ENCODE measurements around the gene BCL11A.

BCL11A gene

DNA sequence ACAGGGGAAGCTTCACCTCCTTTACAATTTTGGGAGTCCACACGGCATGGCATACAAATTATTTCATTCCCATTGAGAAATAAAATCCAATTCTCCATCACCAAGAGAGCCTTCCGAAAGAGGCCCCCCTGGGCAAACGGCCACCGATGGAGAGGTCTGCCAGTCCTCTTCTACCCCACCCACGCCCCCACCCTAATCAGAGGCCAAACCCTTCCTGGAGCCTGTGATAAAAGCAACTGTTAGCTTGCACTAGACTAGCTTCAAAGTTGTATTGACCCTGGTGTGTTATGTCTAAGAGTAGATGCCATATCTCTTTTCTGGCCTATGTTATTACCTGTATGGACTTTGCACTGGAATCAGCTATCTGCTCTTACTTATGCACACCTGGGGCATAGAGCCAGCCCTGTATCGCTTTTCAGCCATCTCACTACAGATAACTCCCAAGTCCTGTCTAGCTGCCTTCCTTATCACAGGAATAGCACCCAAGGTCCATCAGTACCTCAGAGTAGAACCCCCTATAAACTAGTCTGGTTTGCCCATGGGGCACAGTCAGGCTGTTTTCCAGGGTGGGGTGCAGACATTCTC, 58.3 kb downstream of the BCL11A start:
- H3K4me3 ChIP-seq (ENCODE audit: low read depth, low read length): no peak overlapping the region
- TF ChIP-seq, protein P1, sequence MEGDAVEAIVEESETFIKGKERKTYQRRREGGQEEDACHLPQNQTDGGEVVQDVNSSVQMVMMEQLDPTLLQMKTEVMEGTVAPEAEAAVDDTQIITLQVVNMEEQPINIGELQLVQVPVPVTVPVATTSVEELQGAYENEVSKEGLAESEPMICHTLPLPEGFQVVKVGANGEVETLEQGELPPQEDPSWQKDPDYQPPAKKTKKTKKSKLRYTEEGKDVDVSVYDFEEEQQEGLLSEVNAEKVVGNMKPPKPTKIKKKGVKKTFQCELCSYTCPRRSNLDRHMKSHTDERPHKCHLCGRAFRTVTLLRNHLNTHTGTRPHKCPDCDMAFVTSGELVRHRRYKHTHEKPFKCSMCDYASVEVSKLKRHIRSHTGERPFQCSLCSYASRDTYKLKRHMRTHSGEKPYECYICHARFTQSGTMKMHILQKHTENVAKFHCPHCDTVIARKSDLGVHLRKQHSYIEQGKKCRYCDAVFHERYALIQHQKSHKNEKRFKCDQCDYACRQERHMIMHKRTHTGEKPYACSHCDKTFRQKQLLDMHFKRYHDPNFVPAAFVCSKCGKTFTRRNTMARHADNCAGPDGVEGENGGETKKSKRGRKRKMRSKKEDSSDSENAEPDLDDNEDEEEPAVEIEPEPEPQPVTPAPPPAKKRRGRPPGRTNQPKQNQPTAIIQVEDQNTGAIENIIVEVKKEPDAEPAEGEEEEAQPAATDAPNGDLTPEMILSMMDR (IDR thresholded peaks at IDR 0.05; ENCODE audit: borderline replicate concordance, insufficient read depth, low read depth, low read length): no peak

DNA sequence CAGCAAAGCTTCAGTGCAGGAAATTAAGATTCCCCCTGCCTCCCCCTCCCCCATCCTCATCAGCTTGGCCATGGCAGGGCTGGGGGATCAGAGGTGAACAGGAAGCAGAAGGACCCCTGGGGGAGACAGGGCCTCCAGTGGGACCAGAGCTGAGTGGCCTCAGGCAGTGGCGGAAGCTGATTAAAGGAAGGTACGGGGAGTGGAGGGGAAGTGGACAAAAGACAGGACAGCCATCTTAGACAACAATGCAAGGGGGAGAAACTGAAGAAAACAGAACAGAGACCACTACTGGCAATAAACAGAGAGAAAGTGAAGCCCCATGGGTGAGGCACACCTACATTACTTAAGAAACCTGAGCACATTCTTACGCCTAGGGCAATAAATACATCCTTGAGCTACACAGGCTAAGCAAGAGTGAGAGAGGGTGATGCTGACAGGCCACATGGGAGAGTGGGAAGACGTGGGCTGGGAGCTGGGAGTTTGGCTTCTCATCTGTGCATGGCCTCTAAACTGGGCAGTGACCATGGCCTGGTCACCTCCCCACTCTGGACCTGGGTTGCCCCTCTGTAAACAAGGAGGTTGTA, 59.6 kb downstream of the BCL11A start:
- no peak overlapping the region for H3K4me3 ChIP-seq (ENCODE audit: low read depth, low read length)
- TF ChIP-seq, protein P1 (IDR thresholded peaks at IDR 0.05; ENCODE audit: borderline replicate concordance, insufficient read depth, low read depth, low read length): no peak

DNA sequence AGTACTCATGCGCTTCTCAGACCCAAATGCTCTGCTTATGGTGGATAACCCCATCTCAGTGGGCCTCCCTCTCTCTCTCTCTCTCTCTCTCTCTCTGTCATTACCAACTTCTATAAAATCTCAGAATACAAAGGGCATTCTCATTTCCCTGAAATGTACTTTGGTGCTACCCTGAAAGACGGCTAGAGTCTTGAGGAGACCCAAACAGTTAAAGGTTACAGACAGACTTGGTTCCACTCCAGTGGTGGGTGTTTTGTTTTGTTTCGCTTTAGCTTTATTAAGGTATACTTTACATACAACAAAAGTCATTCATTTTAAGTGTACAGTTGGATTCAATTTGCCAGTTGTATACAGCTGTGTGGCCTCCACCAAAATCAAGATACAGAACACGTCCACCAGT, 60.9 kb downstream of the BCL11A start:
- H3K4me3 ChIP-seq (ENCODE audit: low read depth, low read length): no peak overlapping the region
- TF ChIP-seq, protein P1 (IDR thresholded peaks at IDR 0.05; ENCODE audit: borderline replicate concordance, insufficient read depth, low read depth, low read length): no peak

DNA sequence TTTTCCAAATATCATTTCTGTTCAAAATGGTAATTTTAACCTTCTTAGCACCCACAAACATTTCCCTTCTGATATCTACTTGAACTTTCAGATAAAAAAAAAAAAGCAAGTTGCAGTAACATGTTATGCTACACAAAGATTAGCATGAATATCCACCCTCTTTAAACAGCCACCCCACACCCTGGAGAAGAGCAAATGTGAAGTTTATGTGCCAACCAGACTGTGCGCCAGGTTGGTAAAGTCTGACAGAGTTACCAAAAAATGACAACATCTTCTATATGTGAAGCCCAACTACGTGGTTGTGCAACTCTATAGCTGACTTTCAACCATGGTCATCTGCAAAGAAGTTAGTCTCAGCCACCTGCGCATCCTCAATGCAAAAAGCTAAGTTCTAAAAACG, 62.6 kb downstream of the BCL11A start:
- TF ChIP-seq, protein P1 (IDR thresholded peaks at IDR 0.05; ENCODE audit: borderline replicate concordance, insufficient read depth, low read depth, low read length): no peak

DNA sequence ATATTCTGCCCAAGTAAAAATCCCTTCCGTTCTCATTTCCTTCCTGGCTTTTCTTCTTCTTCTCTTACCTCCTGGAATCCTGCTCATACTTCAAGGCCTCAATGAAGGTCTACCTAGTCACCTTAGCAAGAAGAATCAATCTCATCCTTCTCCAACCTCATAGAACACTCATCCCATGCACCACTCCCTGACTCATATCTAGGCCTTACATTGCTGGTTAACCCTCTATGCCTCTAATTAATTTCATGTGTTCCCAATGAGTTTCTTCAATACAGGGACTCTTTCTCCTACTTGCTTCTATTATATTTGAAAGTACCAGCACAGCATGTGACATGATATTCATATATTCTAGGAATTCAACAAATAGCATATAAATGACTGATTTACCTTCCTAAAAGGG, 63.0 kb downstream of the BCL11A start:
- no peak overlapping the region for H3K4me3 ChIP-seq (ENCODE audit: low read depth, low read length)
- TF ChIP-seq, protein P1 (IDR thresholded peaks at IDR 0.05; ENCODE audit: borderline replicate concordance, insufficient read depth, low read depth, low read length): no peak

More for the DNA sequence above, 62.6 kb downstream of the BCL11A start:
- no peak overlapping the region for H3K4me3 ChIP-seq (ENCODE audit: low read depth, low read length)

DNA sequence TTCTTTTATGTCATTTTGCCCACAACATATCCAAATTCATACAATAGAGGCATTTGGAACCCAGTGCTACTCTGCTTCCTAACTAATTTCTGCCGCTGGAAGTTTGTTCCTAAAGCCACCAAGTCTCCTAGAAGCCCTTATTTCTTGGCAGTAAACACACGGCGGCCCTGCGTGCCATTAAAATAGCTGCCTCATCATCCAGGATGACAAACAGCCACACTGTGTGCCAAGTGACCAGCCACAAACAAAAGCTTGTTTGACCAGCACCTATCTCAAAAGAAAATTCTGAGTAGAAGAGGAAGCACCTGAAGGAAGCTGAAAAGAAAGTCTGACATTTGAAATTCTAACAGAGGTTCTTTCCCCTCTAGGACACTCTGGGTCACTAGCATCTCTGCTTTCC, 64.2 kb downstream of the BCL11A start:
- TF ChIP-seq, protein P1 (IDR thresholded peaks at IDR 0.05; ENCODE audit: borderline replicate concordance, insufficient read depth, low read depth, low read length): no peak
- H3K4me3 ChIP-seq (ENCODE audit: low read depth, low read length): no peak overlapping the region

DNA sequence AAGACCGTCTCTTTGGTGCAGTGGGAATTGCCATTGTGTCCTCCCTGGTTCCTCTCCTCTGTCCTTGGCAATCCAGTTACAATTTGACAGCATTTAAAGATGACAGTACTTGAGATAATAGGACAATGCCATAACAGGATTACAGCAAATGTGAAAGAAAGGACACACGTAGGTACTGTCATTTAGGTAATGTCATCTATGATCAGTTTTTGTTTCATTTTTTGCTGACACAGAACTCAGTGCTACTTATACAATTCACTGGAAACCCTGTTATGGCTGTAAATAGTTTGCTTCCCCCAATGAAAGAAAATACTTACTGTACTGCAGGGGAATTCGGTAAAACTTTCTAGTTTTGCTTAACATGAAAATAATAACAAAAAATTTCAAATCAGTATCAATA, 65.2 kb downstream of the BCL11A start:
- TF ChIP-seq, protein P1 (IDR thresholded peaks at IDR 0.05; ENCODE audit: borderline replicate concordance, insufficient read depth, low read depth, low read length): no peak
- H3K4me3 ChIP-seq (ENCODE audit: low read depth, low read length): no peak overlapping the region

Measured in GM12875 (cell line).